ENCODE data around the gene RAD54L. TPM values are rescaled to one million over a fixed set of nuclear protein-coding genes. Genes with fewer than 3 reads are reported as not detected.

RAD54L gene
- total RNA-seq, 2 donors from 2014 or later, result not detected

- peaks cover 0 to 79% of the 10 kb centered on the region in 2 donors for H3K4me1 ChIP-seq
- no peaks in the 10 kb centered on the region for H3K9me3 ChIP-seq
- TF ChIP-seq CTCF (IDR thresholded peaks at IDR 0.05), result peak in 1 of 2 donors; percentile 24
- H3K27ac ChIP-seq, result peak within 1 kb of the TSS; percentile 99
- H3K4me3 ChIP-seq, result peak within 1 kb of the TSS; percentile 91 to 93
- H3K36me3 ChIP-seq, result no peaks in the 10 kb centered on the region
- DNase-seq (ENCODE audit: low spot score), result peak; percentile 98
- H3K27me3 ChIP-seq, result no peaks in the 10 kb centered on the region
Measured at GRCh38 chr1:46303038-46303871, 55.7 kb downstream of the RAD54L start, which contains the start of the genes LRRC41 and UQCRH. Gene LRRC41, minus strand, starts transcription at chr1:46303616. Its CDS starts 294 bp downstream, at chr1:46303322. Gene UQCRH, plus strand, starts transcription at chr1:46303698. Its CDS starts 69 bp downstream, at chr1:46303767.

DNA sequence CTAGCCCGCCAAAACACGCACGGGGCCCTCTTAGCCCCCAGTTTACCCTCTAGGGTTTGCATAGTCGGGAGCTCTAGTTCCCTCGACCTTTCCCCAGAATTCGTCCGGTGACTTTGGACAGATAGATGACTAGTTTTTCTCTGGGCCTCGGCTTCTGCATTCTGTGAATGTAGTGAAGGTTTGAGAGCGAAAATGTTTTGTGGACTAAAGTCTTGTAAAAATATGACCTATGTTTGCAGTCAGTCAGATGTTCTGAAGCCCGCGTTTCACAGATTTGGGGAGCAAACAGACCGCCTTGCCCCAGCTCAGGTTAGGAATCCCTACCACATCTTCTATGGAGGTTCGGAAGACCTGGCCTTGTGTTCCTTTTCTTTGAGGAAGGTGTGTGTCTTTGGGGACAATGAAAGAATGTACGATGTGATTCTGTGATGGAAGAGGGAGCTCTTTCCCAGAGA, 56.3 kb downstream of the RAD54L start:
- Histone ChIP-seq H3K36me3 (no peaks in the 10 kb centered on the region), H3K27me3 (no peaks in the 10 kb centered on the region)

GRCh38 chr1:46306159-46306530, 58.6 kb downstream of the RAD54L start:
- no peak overlapping the region for H3K27ac ChIP-seq
- H3K4me3 ChIP-seq, result peak overlapping the region in 1 of 2 donors; percentile 91
- DNase-seq (ENCODE audit: low spot score), result no peak
- peaks cover 0 to 58% of the 10 kb centered on the region in 2 donors for H3K4me1 ChIP-seq
- H3K36me3 ChIP-seq, result peaks cover 22% of the 10 kb centered on the region
- no peaks in the 10 kb centered on the region for H3K27me3 ChIP-seq
- H3K9me3 ChIP-seq, result no peaks in the 10 kb centered on the region
- TF ChIP-seq CTCF (IDR thresholded peaks at IDR 0.05), result no peak

More for the DNA sequence above, 56.3 kb downstream of the RAD54L start:
- TF ChIP-seq CTCF (IDR thresholded peaks at IDR 0.05), result no peak
- Histone ChIP-seq H3K4me1 (peaks cover 0 to 77% of the 10 kb centered on the region in 2 donors), H3K4me3 (peak overlapping the region; percentile 91 to 93), H3K9me3 (no peaks in the 10 kb centered on the region), H3K27ac (peak overlapping the region; percentile 99)
- no peak for DNase-seq (ENCODE audit: low spot score)

DNA sequence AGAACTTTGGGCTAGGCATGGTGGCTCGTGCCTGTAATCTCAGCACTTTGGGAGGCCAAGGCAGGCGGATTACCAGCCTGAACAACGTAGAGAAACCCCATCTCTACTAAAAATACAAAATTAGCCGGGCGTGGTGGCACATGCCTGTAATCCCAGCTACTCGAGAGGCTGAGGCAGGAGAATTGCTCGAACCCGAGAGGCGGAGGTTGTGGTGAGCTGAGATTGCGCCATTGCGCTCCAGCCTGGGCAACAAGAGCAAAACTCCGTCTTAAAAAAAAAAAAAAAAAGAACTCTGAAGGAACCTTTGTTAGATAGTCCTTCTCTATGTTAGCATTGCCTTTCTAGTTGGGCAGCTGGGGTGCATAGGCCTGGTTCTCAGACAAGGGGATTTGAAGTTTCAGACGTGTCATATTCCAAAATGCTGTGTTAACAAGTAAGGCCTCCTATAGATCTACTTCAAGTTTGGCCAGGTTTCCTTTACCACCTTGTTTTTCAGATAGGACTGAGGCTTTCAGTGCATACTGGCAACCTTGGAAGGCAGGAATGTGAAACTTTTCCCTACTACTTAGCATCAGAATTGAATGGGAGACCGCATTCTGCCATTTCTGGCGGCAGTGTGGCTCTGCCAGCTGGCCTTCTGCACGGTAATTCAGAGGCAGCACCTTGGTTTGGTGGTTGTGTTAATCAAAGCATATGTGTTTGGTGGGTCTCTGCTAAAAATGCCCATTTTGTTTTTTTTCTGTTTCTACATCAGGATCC, 62.0 kb downstream of the RAD54L start:
- Histone ChIP-seq H3K4me3 (no peak overlapping the region), H3K27me3 (no peaks in the 10 kb centered on the region), H3K9me3 (no peaks in the 10 kb centered on the region), H3K4me1 (peaks cover 0 to 45% of the 10 kb centered on the region in 2 donors), H3K27ac (no peak overlapping the region), H3K36me3 (peaks cover 56% of the 10 kb centered on the region)
- no peak for DNase-seq (ENCODE audit: low spot score)
- TF ChIP-seq CTCF (IDR thresholded peaks at IDR 0.05), result no peak

GRCh38 chr1:46310321-46310720, 62.8 kb downstream of the RAD54L start:
- H3K36me3 ChIP-seq, result peaks cover 64% of the 10 kb centered on the region
- TF ChIP-seq CTCF (IDR thresholded peaks at IDR 0.05), result no peak
- no peak for DNase-seq (ENCODE audit: low spot score)

More at GRCh38 chr1:46310321-46310720, 62.8 kb downstream of the RAD54L start:
- H3K27me3 ChIP-seq, result no peaks in the 10 kb centered on the region
- no peak overlapping the region for H3K27ac ChIP-seq
- H3K9me3 ChIP-seq, result no peaks in the 10 kb centered on the region
- peaks cover 0 to 38% of the 10 kb centered on the region in 2 donors for H3K4me1 ChIP-seq
- H3K4me3 ChIP-seq, result no peak overlapping the region
